Tibial nerve (tissue), 3 donors: Measurements from ENCODE around the gene POLG.

Experiments
- POLR2A ChIP-seq, 2 donors: fragments of 450-650 bp; IDR thresholded peaks; one replicate each; pipeline ENCODE4 v1.6.1; 2017; ENCODE audit warnings: antibody characterized with exemption in 2 of 2, mild to moderate bottlenecking in 2 of 2, moderate library complexity in 2 of 2
- TF ChIP-seq, protein P1 (sequence below), 5 experiments: fragments of 200-600 bp in 3 of 5; fragments of 450-650 bp in 2 of 5; sonication (generic) in 3 of 5; IDR thresholded peaks; one replicate each; pipeline ENCODE4 v1.5.1; 2016 to 2019; ENCODE audit warnings: antibody characterized with exemption in 5 of 5, mild to moderate bottlenecking in 3 of 5, moderate library complexity in 2 of 5

DNA sequence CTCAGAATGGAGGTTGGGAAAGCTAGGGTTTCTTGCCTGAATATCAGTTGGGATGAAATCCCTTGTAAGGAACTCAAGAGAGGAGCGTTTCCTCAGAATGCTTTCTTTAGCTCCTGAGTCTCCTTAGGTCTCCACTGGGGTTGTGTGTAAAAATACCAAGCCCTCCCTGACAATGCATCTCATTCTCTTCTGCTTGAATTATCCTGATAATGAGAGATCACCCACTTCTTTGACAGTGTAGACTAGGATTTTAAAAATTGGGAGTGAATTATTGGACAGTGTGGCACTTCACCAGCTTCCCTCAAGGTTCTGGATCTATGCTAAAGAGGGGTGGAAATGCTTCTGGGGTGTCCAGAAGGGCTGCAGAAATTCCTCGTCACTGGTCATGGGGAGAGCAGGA is 41.8 kb upstream of the POLG start:
- TF ChIP-seq, protein P1, sequence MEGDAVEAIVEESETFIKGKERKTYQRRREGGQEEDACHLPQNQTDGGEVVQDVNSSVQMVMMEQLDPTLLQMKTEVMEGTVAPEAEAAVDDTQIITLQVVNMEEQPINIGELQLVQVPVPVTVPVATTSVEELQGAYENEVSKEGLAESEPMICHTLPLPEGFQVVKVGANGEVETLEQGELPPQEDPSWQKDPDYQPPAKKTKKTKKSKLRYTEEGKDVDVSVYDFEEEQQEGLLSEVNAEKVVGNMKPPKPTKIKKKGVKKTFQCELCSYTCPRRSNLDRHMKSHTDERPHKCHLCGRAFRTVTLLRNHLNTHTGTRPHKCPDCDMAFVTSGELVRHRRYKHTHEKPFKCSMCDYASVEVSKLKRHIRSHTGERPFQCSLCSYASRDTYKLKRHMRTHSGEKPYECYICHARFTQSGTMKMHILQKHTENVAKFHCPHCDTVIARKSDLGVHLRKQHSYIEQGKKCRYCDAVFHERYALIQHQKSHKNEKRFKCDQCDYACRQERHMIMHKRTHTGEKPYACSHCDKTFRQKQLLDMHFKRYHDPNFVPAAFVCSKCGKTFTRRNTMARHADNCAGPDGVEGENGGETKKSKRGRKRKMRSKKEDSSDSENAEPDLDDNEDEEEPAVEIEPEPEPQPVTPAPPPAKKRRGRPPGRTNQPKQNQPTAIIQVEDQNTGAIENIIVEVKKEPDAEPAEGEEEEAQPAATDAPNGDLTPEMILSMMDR (IDR thresholded peaks at IDR 0.05), result no peak
- TF ChIP-seq POLR2A (IDR thresholded peaks at IDR 0.05), result no peak
